Osteocyte (in vitro differentiated cells): ENCODE data around the gene GALR3. TPM values are rescaled to one million over a fixed set of nuclear protein-coding genes. Genes with fewer than 3 reads are reported as not detected.

Source experiments
- DNase-seq: peaks from one replicate; pipeline ENCODE4 v3.0.0; 2021; ENCODE audit warnings: mixed read lengths; ENCODE audit not compliant: unreplicated experiment; ENCODE audit errors: extremely low spot score
- H3K27ac Mint-ChIP-seq: one replicate; pipeline ENCODE4 v1.8.0; 2021; ENCODE audit warnings: mild to moderate bottlenecking, mixed read lengths; ENCODE audit not compliant: unreplicated experiment
- H3K27me3 Mint-ChIP-seq: one replicate; pipeline ENCODE4 v1.8.0; 2021; ENCODE audit warnings: mixed read lengths; ENCODE audit not compliant: unreplicated experiment
- H3K36me3 Mint-ChIP-seq: one replicate; pipeline ENCODE4 v1.8.0; 2021; ENCODE audit warnings: mixed read lengths; ENCODE audit not compliant: unreplicated experiment
- H3K4me1 Mint-ChIP-seq: one replicate; pipeline ENCODE4 v1.8.0; 2021; ENCODE audit warnings: mixed read lengths; ENCODE audit not compliant: unreplicated experiment
- H3K4me3 Mint-ChIP-seq: one replicate; pipeline ENCODE4 v1.8.0; 2021; ENCODE audit warnings: mild to moderate bottlenecking, moderate library complexity, mixed read lengths; ENCODE audit not compliant: unreplicated experiment
- H3K9me3 Mint-ChIP-seq: one replicate; pipeline ENCODE4 v1.8.0; 2021; ENCODE audit warnings: mixed read lengths; ENCODE audit not compliant: unreplicated experiment
- total RNA-seq: library from RNA; stranded (reverse); gene quantifications from 2 replicates; pipeline ENCODE4 v1.2.1, GENCODE V29; 2021
- TF ChIP-seq, protein P1 (sequence below): fragments of 200-600 bp; sonication (generic); IDR thresholded peaks from 2 replicates; pipeline ENCODE4 v1.5.0; 2021; ENCODE audit warnings: antibody characterized with exemption, mild to moderate bottlenecking, moderate library complexity

GALR3 gene
- total RNA-seq, 1 donor from 2014 or later: 0.48 TPM

DNA sequence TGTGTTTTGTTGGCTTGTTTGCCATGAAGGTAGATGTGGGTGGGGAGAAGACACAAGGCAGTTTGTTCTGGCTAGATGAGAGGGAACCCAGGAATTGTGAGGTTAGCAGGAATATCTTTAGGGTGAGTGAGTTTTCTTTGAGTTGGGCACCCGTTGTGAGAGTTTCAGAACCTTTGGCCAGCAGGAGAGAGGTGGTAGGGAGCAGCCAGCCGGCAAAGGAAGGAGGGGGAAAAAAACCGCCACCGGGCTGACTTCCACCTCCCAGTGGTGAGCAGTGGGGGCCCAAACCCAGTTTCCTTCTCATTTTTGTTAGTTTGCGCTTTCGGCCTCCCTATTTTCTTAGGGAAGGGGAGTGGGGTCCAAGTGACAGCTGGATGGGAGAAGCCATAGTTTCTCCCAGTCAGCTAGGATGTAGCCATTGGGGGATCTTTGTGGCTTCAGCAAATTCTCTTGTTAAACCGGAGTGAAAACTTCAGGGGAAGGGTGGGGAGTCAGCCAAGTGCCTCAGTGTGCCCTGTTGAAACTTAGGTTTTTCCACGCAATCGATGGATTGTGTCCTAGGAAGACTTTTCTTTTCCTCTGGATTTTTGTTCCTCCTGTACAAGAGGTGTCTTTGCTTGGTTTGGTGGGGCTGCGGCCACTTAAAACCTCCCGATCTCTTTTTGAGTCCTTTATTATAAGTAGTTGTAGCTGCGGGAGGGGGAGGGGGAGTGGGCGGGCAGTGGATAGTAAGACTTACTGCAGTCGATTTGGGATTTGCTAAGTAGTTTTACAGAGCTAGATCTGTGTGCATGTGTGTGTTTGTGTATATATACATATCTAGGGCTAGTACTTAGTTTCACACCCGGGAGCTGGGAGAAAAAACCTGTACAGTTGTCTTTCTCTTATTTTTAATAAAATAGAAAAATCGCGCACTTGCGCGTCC, 16.5 kb upstream of the GALR3 start:
- peak overlapping the region; percentile 84 for H3K27ac Mint-ChIP-seq
- peak overlapping the region; percentile 82 for H3K4me3 Mint-ChIP-seq
- no peak for DNase-seq
- H3K9me3 Mint-ChIP-seq: no peaks in the 10 kb centered on the region
- H3K4me1 Mint-ChIP-seq: peaks cover 54% of the 10 kb centered on the region
- TF ChIP-seq, protein P1, sequence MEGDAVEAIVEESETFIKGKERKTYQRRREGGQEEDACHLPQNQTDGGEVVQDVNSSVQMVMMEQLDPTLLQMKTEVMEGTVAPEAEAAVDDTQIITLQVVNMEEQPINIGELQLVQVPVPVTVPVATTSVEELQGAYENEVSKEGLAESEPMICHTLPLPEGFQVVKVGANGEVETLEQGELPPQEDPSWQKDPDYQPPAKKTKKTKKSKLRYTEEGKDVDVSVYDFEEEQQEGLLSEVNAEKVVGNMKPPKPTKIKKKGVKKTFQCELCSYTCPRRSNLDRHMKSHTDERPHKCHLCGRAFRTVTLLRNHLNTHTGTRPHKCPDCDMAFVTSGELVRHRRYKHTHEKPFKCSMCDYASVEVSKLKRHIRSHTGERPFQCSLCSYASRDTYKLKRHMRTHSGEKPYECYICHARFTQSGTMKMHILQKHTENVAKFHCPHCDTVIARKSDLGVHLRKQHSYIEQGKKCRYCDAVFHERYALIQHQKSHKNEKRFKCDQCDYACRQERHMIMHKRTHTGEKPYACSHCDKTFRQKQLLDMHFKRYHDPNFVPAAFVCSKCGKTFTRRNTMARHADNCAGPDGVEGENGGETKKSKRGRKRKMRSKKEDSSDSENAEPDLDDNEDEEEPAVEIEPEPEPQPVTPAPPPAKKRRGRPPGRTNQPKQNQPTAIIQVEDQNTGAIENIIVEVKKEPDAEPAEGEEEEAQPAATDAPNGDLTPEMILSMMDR: no peak
- no peaks in the 10 kb centered on the region for H3K36me3 Mint-ChIP-seq
- H3K27me3 Mint-ChIP-seq: no peaks in the 10 kb centered on the region

DNA sequence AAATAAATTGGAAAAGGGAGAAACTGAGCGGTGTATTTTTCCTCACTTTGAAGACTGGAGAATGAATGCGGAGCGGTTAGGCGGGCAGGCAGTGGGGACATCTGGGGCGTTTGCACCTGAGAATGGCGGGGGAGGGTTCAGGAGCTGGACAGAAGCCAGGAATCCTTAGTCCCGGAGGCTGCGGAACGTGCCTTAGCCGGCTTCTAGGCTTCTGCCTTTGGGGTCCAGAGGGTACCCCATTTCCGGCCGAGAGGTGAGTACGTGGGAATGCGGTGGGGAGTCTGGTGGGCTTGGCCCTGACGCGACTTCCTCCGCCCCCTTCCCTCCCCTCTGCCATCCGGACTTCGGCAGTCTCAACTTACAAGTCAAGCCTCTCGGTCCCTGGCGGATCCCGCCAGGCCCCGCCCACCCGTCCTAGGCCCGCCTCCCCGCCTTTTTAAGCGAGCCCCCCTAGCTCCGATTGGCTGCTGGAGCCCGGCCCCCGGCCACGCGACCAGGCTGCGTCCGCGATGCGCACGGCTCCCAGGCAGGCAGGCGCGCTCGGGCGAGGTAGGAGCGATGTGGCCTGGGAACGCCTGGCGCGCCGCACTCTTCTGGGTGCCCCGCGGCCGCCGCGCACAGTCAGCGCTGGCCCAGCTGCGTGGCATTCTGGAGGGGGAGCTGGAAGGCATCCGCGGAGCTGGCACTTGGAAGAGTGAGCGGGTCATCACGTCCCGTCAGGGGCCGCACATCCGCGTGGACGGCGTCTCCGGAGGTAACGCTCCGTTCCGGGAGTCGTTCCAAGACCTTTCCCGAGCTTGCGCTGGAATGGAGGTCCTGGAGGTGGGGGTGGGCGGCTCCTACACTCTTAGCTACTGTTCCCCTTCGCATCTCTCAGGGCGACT, 15.5 kb upstream of the GALR3 start, which contains the start of gene GCAT:
Gene GCAT (plus strand): TSS at position 525 of the 884 bp plus-strand sequence. CDS start 34 bp downstream, at position 559.
- TF ChIP-seq, protein P1: no peak
- peaks cover 49% of the 10 kb centered on the region for H3K4me1 Mint-ChIP-seq
- H3K9me3 Mint-ChIP-seq: no peaks in the 10 kb centered on the region
- H3K4me3 Mint-ChIP-seq: peak within 1 kb of the TSS; percentile 82
- peak within 1 kb of the TSS; percentile 84 for H3K27ac Mint-ChIP-seq
- no peaks in the 10 kb centered on the region for H3K36me3 Mint-ChIP-seq
- no peaks in the 10 kb centered on the region for H3K27me3 Mint-ChIP-seq
- peak; percentile 97 for DNase-seq

DNA sequence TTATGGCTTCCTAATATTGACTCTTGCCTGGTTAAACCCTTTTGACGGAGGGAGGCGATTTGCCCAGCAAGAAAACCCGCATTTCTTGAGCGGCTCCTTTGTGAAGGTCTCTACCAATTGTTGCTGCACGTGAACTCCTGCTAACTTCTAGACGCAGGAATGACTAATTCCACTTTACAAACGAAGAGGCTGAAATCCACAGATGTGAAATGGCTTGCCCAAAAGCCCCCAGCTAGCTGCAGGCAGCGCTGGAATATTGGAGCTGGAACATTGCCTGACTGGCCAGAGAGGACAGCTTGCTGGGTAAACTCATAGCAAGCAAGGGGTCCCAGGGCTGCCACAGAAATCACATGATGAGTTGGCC, 14.9 kb upstream of the GALR3 start:
- Mint-ChIP-seq H3K4me3 (peak overlapping the region; percentile 82), H3K4me1 (peaks cover 43% of the 10 kb centered on the region), H3K36me3 (peaks cover 2% of the 10 kb centered on the region), H3K9me3 (no peaks in the 10 kb centered on the region), H3K27ac (peak overlapping the region; percentile 84), H3K27me3 (no peaks in the 10 kb centered on the region)
- TF ChIP-seq, protein P1: no peak
- no peak for DNase-seq

DNA sequence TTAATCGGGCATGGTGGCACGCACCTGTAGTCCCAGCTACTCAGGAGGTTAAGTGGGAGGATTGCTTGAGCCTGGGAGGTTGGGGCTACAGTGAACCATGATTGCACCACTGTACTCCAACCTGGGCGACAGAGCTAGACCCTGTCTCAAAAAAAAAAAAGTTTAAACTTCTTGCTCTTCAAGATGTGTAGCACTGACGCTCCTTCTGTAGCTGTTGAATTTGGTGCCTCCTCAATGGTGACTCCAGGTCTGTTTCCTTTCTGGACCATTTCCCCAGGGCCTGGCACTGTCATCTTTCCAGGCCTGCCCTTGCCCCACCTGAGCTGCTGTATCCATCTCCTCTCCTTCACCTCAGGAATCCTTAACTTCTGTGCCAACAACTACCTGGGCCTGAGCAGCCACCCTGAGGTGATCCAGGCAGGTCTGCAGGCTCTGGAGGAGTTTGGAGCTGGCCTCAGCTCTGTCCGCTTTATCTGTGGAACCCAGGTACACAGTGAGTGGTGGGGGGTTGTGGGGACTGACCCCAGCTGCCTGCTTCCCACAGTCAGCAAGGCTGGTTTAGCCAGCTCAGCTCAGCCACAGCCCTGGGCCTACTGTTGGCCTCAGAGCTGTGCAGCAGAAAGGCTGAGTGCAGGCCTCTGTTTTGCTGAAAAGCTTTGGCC, 13.4 kb upstream of the GALR3 start:
- H3K4me3 Mint-ChIP-seq: no peak overlapping the region
- TF ChIP-seq, protein P1: no peak
- H3K4me1 Mint-ChIP-seq: peaks cover 38% of the 10 kb centered on the region
- H3K36me3 Mint-ChIP-seq: peaks cover 5% of the 10 kb centered on the region
- no peak overlapping the region for H3K27ac Mint-ChIP-seq
- H3K9me3 Mint-ChIP-seq: no peaks in the 10 kb centered on the region
- H3K27me3 Mint-ChIP-seq: no peaks in the 10 kb centered on the region
- no peak for DNase-seq
